HK-2 (cell line): ENCODE measurements around the gene CAPZB.
"Not testable (repeated sequence)": the region's sequence is repeated elsewhere in the genome, so short reads cannot be mapped to it uniquely, and the experiment has no call there.

ENCODE experiments used
- DNase-seq: peaks from one replicate; pipeline ENCODE4 v3.0.0-alpha.2; 2018; ENCODE audit not compliant: unreplicated experiment

Gene CAPZB

GRCh38 chr1:19497443-19497842, 12.1 kb upstream of the CAPZB start:
- not testable (repeated sequence) for DNase-seq

- DNase-seq, result no peak
These were observed 11.2 kb upstream of the CAPZB start for GRCh38 chr1:19496527-19496874.

GRCh38 chr1:19495799-19496526, 10.6 kb upstream of the CAPZB start:
- no peak for DNase-seq

- no peak for DNase-seq
These were observed 9.8 kb upstream of the CAPZB start for GRCh38 chr1:19495000-19495656.

GRCh38 chr1:19493547-19493946, 8.2 kb upstream of the CAPZB start:
- DNase-seq, result no peak

GRCh38 chr1:19489996-19490395, 4.7 kb upstream of the CAPZB start:
- DNase-seq, result no peak

GRCh38 chr1:19488136-19488535, 2.8 kb upstream of the CAPZB start:
- DNase-seq, result no peak

GRCh38 chr1:19484798-19485361, 459 bp downstream of the CAPZB start:
- peak; percentile 36 for DNase-seq

GRCh38 chr1:19484338-19484797, 971 bp downstream of the CAPZB start:
- DNase-seq, result no peak

GRCh38 chr1:19483691-19484090, 1.6 kb downstream of the CAPZB start:
- no peak for DNase-seq

- DNase-seq, result no peak
These were observed 2.1 kb downstream of the CAPZB start for GRCh38 chr1:19483261-19483660.

- no peak for DNase-seq
These were observed 3.4 kb downstream of the CAPZB start for GRCh38 chr1:19481826-19482398.

GRCh38 chr1:19480282-19480681, 5.1 kb downstream of the CAPZB start:
- no peak for DNase-seq

- DNase-seq, result no peak
These were observed 5.8 kb downstream of the CAPZB start for GRCh38 chr1:19479351-19480120.

GRCh38 chr1:19478322-19478721, 7.0 kb downstream of the CAPZB start:
- DNase-seq, result no peak

- DNase-seq, result no peak
These were observed 7.8 kb downstream of the CAPZB start for GRCh38 chr1:19477284-19478249.

- DNase-seq, result no peak
These were observed 8.7 kb downstream of the CAPZB start for GRCh38 chr1:19476450-19477190.

- DNase-seq, result no peak
These were observed 10.0 kb downstream of the CAPZB start for GRCh38 chr1:19475296-19475695.

- DNase-seq, result no peak
These were observed 13.2 kb downstream of the CAPZB start for GRCh38 chr1:19472174-19472573.

- no peak for DNase-seq
These were observed 16.3 kb downstream of the CAPZB start for GRCh38 chr1:19469004-19469403.
